T-helper 2 cell treated with Interferon-gamma antibody and Interleukin-4, amounts not matched to agents 100 ng/mL and 5 ng/mL, for 36 hours (primary cell): ENCODE data around the gene STARD3NL. TPM values are rescaled to one million over a fixed set of nuclear protein-coding genes. Genes with fewer than 3 reads are reported as not detected.
"Not testable (repeated sequence)": the region's sequence is repeated elsewhere in the genome, so short reads cannot be mapped to it uniquely, and the experiment has no call there.

ENCODE experiments used
- intact Hi-C: fragments of 100-400 bp; cut with micrococcal nuclease; formaldehyde crosslinking; loops from one replicate; pipeline ENCODE4 v1.15.1; 2023
- total RNA-seq: library from RNA; stranded (reverse); gene quantifications from 2 replicates; pipeline ENCODE4 v1.2.3, GENCODE V29; 2022

STARD3NL gene
- total RNA-seq, 1 donor from 2014 or later, result 30.4 TPM

GRCh38 chr7:38217672-38218071 lies 39.6 kb downstream of the STARD3NL start:
- intact Hi-C loops, result loop anchor here (5.0 kb wide), 1 partner anchor 40 kb away; the partner anchor contains the start of gene STARD3NL

DNA sequence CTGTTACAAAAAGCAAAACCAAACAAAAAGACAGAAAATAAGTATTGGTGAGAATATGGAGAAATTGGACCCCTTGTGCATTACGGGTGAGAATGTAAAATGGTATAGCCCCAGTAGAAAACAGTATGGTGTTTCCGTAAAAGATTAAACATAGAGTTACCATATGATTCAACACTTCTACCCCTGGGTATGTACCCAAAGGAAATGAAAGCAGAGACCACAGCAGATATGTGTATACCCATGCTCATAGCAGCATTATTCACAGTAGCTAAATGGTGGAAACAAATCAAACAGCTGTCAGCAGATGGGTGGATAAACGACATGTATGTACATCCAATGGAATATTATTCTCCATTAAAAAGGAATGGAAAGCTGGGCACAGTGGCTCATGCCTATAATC lies 42.4 kb downstream of the STARD3NL start:
- intact Hi-C loops, result no loop called here

DNA sequence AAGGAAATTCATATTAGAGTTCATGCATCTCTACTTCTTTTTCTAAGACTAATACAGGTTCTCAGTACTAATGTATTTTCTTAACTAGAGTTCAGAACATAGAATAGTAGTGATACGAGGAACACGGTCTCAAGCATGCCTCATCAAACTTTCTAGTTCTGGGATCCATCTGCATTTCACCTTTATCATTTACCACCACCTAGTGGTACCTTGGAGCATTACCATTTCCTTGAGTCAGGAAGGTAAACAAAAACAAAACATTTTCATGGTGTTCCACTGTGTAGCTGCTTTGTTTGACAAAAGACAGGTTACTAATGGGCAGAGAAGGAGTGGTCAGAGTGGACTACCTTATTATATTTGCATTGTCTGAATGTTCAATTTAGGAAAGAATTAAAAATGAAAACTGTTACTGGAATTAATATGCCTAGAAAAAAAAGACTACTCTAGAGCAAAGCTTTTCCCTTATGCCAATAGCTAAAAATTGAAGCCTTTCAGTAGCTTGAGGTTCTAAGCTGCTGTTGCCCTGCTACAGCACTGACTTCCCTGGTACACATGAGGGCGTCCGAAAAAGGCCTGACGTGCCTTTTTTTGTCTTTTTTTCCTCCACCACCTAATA lies 44.5 kb downstream of the STARD3NL start:
- intact Hi-C loops, result loop anchor here (1.0 kb wide), 2 partner anchors 10 to 115 kb away; no protein-coding TSS in a partner anchor

GRCh38 chr7:38223306-38223705 lies 45.3 kb downstream of the STARD3NL start:
- intact Hi-C loops, result loop anchor here (1.0 kb wide), 1 partner anchor 9 kb away; no protein-coding TSS in a partner anchor

- intact Hi-C loops, result no loop called here
These were observed 46.3 kb downstream of the STARD3NL start for GRCh38 chr7:38224392-38224791.

- intact Hi-C loops, result no loop called here
These were observed 51.3 kb downstream of the STARD3NL start for GRCh38 chr7:38229386-38229785.

DNA sequence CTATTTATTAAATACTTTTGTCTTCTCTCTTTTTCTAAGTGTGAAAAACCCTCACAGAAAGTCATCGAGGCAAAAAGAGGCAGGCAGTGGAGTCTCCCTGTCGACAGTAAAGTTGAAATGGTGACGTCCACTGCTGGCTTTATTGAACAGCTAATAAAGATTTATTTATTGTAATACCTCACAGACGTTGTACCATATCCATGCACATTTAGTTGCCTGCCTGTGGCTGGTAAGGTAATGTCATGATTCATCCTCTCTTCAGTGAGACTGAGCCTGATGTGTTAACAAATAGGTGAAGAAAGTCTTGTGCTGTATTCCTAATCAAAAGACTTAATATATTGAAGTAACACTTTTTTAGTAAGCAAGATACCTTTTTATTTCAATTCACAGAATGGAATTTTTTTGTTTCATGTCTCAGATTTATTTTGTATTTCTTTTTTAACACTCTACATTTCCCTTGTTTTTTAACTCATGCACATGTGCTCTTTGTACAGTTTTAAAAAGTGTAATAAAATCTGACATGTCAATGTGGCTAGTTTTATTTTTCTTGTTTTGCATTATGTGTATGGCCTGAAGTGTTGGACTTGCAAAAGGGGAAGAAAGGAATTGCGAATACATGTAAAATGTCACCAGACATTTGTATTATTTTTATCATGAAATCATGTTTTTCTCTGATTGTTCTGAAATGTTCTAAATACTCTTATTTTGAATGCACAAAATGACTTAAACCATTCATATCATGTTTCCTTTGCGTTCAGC lies 52.0 kb downstream of the STARD3NL start:
- intact Hi-C loops, result loop anchor here (5.0 to 10.0 kb wide), 3 partner anchors 87 to 1725 kb away; partner anchors contain the start of gene CDK13

DNA sequence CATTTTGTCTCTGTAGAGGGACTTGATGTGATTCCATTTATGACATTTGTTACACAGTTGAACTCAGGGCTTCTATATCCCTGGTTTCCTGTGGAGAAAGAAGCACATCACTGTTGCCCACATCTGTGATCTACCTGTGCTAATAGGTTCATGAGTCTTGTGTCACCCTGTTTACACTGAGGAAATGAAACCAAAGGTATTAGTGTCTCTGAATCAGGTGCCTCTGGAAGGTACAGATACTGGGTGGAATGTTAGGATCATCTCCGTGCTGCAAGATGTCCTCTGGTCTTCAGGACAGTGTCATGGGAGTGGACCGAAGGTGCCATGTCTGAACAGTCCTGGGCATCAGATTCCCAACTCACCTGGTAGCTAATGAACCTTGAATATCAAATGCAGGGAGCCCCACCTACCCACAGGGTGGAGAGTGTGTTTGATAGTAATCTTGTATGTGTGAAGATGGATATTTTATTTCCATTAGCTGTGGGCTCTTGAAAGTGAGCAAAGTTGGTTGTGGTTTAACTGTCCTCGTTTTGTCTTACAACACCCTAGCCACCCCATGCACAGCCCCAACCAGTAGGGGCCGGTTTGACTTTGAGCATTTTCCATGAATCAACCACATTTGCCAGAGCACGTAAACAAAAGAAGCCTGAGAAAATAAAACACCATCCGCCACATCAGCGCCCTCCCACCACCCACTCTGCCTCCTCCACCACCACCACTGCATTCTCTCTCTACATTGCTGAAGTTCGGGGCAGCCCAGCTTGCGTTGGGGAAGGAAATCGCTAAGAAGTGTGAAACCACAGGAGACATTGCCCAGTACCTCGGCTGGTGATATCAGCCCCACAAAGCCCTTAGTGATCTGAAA lies 54.7 kb downstream of the STARD3NL start:
- intact Hi-C loops, result loop anchor here (1.0 to 10.0 kb wide), 6 partner anchors 9 to 1722 kb away; partner anchors contain the start of genes CDK13 and STARD3NL

DNA sequence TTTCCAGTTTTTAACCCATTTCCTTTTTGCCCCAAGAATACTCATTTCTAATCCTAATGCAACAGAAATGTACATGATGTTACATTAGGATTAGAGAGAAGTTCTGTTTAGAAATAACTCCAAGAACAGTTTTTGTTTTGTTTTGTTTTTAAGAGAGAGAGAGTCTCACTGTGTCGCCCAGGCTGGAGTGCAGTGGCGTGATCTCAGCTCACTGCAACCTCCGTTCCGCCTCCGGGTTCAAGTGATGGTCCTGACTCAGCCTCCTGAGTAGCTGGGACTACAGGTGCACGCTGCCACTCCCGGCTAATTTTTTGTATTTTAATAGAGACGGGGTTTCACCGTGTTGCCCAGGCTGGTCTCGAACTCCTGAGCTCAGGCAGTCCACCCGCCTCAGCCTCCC lies 56.7 kb downstream of the STARD3NL start:
- intact Hi-C loops, result loop anchor here (5.0 to 10.0 kb wide), 3 partner anchors 83 to 1720 kb away; partner anchors contain the start of gene CDK13

DNA sequence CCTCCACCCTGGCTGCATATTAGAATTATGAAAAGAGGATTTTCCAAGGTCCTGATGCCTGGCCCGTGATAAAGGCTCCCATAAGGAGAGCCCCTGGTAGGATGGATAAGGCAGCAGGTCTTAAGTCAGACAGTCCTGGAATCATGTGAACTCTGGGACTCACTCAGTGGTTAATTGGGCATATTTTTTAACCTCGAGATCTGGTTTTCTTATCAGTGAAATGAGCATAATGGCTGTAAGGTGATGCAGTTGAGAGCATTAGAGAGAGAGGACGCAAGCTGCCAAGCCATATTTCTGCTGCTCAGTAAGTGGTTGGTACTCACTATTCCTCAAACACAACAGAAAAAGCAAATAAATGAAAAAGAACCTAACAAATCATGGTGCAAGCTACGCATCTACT lies 57.6 kb downstream of the STARD3NL start:
- intact Hi-C loops, result loop anchor here (10.0 kb wide), 1 partner anchor 1719 kb away; the partner anchor contains the start of gene CDK13

DNA sequence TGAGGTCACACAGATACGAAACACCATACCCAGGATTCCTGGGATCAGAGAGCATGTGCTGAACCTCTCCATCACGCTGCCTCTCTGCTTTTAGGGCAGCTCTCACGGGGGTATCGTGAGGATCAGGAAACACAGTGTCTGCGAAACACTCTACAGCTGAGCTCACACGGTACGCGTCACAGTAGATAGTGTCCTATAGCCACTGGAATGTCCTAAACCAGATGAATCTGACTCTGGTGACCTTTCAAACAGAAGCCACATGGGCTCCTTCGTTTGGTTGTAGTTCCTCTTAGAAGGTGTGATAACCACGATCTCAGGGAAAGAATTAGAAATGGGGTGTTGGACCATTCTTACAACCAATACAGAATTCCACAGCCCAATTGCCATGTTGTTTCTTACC lies 61.1 kb downstream of the STARD3NL start:
- intact Hi-C loops, result loop anchor here (10.0 kb wide), 1 partner anchor 1716 kb away; the partner anchor contains the start of gene CDK13

GRCh38 chr7:38241071-38241470 lies 63.0 kb downstream of the STARD3NL start:
- intact Hi-C loops, result no loop called here

DNA sequence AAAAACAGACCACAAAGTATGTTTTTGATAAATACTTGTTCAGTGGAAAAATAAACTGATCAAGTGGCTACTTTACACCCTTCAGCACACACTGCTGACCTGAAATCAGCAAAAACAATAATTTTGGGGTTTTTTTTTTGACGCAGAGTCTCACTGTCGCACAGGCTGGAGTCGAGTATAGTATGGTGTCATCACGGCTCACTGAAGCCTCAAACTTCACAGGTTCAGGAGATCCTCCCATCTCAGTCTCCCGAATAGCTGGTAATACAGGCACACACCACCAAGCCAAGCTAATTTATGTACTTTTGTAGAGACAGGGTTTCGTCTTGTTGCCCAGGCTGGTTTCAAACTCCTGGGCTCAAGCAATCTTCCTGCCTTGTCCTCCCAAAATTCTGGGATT lies 64.8 kb downstream of the STARD3NL start:
- intact Hi-C loops, result no loop called here

DNA sequence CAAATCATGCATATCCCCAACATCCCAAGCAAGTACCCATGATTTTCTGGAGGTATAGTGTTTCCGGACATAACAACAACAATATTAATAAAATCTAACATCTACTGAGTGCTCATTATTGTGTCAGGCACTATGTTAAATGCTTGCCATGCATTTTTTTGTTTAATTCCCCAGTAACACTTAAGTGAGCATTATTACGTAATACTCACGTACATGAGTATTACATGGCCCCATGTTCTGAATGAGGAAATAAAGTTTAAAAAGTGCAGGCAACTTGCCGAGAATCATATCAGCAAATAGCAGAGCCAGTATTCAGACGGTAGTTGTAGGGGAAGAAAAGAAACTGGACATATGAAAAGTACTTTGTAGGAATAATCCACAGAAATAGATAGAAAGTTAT lies 65.3 kb downstream of the STARD3NL start:
- intact Hi-C loops, result not testable (repeated sequence)

DNA sequence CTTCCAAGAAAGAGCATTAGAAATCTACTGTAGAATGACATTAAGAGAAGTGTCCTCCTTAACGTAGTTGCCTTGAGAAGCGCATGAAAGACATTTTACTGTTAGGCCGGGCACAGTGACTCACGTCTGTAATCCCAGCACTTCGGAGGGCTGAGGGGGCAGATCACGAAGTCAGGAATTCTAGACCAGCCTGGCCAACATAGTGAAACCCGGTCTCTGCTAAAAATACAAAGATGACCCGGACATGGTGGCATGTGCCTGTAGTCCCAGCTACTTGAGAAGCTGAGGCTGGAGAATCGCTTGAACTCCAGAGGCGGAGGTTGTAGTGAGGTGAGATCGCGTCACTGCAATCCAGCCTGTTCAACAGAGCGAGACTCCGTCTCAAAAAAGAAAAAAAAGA lies 66.5 kb downstream of the STARD3NL start:
- intact Hi-C loops, result no loop called here

- intact Hi-C loops, result no loop called here
These were observed 67.4 kb downstream of the STARD3NL start for GRCh38 chr7:38245409-38245977.

- intact Hi-C loops, result no loop called here
These were observed 70.1 kb downstream of the STARD3NL start for GRCh38 chr7:38248069-38248567.

GRCh38 chr7:38249849-38250248 lies 71.8 kb downstream of the STARD3NL start:
- intact Hi-C loops, result not testable (repeated sequence)

DNA sequence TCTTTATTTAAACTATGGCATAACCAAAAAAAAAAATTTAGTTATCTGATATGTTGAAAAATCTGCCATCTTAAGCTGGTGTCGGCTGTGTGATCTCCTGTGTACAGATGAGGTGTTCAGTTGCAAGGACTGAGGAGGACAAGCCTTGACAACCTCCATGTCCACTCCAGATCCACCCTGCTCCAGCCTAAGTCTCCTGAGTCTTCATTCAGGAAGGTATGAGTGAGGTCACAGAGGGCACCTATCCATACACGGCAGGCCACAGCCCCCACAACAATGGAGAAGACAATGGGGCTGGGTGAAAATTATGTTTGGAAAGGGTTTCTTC lies 79.3 kb downstream of the STARD3NL start:
- intact Hi-C loops, result no loop called here

GRCh38 chr7:38259157-38259556 lies 81.1 kb downstream of the STARD3NL start:
- intact Hi-C loops, result not testable (repeated sequence)

DNA sequence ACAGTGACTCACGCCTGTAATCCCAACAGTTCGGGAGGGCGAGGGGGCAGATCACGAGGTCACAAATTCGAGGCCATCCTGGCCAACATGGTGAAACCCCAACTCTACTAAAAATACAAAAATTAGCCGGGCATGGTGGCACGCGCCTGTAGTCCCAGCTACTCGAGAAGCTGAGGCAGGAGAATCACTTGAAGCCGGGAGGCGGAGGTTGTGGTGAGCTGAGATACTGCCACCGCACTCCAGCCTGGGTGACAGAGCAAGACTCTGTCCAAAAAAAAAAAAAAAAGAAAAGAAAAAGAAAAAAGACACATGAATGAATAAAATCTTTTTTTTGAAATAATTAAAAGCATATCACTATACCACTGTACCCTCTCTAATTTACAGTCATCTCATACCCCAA lies 83.6 kb downstream of the STARD3NL start:
- intact Hi-C loops, result not testable (repeated sequence)
